ENCODE measurements around the gene NOTO.

DNA sequence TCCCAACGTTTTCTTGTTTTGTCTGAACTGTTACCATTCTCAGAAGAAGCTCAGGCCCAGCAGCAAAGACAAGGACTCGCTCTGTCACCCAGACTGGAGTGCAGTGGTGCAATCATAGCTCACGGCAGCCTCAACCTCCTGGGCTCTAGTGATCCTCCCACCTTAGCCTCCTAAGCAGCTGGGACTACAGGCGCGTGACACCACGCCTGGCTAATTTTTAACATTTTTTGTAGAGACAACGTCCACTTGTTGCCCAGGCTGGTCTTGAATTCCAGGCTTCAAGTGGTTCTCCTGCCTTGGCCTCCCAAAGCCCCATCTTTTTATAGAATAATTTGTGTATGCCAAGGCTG is 9.7 kb downstream of the NOTO start:
- TF ChIP-seq, protein P1, sequence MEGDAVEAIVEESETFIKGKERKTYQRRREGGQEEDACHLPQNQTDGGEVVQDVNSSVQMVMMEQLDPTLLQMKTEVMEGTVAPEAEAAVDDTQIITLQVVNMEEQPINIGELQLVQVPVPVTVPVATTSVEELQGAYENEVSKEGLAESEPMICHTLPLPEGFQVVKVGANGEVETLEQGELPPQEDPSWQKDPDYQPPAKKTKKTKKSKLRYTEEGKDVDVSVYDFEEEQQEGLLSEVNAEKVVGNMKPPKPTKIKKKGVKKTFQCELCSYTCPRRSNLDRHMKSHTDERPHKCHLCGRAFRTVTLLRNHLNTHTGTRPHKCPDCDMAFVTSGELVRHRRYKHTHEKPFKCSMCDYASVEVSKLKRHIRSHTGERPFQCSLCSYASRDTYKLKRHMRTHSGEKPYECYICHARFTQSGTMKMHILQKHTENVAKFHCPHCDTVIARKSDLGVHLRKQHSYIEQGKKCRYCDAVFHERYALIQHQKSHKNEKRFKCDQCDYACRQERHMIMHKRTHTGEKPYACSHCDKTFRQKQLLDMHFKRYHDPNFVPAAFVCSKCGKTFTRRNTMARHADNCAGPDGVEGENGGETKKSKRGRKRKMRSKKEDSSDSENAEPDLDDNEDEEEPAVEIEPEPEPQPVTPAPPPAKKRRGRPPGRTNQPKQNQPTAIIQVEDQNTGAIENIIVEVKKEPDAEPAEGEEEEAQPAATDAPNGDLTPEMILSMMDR (optimal IDR thresholded peaks at IDR 0.05 in 1 of 3, IDR thresholded peaks at IDR 0.05 in 1 of 3, conservative IDR thresholded peaks at IDR 0.05 in 1 of 3; ENCODE audit: extremely low read depth in 1 of 3, insufficient read depth in 2 of 3, low read length in 3 of 3) = no peak
- TF ChIP-seq EZH2 (IDR thresholded peaks at IDR 0.05; ENCODE audit: low read length) = no peak
